CMK (cell line): Measurements from ENCODE around the gene CTSF.
"Not testable (repeated sequence)": the region's sequence is repeated elsewhere in the genome, so short reads cannot be mapped to it uniquely, and the experiment has no call there.

Experiments
- DNase-seq: peaks from one replicate; pipeline ENCODE4 v3.0.0-alpha.2; 2010; ENCODE audit warnings: low read depth

Gene CTSF

GRCh38 chr11:66559142-66559865 lies 9.1 kb downstream of the CTSF start:
- DNase-seq, result no peak

GRCh38 chr11:66557733-66558326 lies 10.6 kb downstream of the CTSF start:
- no peak for DNase-seq

- no peak for DNase-seq
Measured at GRCh38 chr11:66556086-66556485, 12.3 kb downstream of the CTSF start.

- no peak for DNase-seq
Measured at GRCh38 chr11:66555416-66555815, 13.0 kb downstream of the CTSF start.

DNA sequence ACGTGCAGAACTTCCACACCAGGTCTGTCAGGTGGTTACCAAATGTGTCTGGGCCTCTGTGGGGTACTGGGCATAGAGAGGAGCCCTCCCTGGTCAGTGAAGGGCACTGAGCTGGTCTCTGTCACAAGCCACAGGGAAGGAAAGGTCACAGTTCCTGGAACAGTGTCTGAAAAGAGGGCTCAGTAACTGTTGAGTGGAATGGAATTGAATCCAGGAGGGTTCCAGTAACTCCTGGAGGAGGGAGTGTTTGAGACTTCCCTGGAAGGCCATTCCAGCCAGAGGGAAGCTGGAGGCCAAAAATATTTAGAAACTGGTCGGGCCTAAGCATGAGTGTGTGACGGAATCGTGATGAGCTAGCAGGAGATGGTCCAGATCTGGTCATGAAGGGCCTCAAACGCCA lies 13.8 kb downstream of the CTSF start:
- DNase-seq, result no peak

DNA sequence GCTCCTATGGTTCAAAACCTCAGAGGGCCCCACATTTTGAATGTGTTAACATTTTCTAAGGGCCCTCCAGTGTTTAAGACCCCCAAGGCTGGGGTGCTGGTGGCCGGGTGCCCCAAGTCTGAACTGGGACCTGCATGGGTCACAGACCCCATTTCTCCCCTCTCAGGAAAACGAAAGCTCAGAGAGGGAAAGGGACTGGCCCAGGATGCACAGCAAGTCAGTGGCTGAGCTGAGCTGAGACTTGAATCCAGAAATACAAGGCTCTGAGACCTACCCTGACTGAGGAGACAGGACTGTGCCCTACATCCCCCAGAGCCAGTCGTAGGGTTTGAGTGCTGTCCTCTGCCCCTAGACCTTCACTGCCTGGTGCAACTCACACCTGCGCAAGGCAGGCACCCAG lies 17.5 kb downstream of the CTSF start:
- no peak for DNase-seq

- no peak for DNase-seq
Measured at GRCh38 chr11:66549696-66550095, 18.7 kb downstream of the CTSF start.

DNA sequence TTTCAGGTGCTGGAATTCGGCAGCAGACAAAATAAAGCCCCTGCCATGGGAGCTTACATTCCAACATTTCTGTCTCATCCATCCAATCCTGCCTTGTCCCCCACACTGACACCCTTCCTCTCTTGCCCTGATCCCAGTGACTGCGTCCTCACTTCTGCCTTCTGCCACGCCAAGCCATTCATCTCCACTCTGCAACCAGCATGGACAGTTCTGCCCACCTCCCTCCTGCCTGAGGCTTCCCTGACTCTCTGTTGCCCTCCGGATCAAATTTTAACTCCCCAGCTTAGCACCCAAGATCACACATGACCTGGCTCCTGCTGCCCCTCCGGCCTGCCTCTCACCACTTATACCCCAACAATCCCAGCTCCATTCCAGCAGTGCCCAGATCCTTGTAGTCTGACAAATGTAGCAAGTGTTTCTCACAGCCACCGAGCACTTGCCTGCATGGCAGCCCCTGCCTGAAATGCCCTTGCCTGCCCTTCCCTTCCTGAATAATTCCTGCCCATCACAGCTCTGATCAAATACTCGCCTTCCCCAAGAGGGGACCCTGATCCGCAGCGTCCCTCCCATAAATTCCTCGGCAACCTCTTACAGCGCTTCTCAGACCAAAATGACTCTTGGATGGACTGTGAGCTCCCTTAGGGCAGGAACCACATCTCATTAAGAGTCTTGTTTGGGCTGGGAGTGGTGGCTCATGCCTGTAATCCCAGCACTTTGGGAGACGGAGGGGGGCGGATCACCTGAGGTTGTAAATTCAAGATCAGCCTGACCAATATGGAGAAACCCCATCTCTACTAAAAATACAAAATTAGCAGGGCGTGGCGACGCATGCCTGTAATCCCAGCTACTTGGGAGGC lies 19.4 kb downstream of the CTSF start:
- DNase-seq, result no peak

GRCh38 chr11:66548041-66548440 lies 20.4 kb downstream of the CTSF start:
- no peak for DNase-seq

DNA sequence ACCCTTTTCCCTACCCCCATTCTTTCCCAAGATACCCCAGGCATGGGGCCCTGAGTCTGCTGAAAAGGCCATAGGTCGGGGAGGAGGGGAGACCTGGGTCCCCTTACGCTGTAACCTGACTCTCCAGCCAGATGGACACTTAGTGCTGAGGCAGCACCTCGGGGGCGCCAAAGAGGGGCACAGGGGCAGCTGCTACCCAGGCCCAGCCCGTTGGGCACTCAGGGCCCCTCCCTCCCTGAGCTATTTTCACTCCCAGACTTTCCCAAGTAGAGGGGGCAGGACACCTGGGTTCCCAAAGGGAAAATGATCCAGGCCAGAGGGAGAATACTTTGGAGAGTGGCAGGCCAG lies 20.8 kb downstream of the CTSF start:
- no peak for DNase-seq

DNA sequence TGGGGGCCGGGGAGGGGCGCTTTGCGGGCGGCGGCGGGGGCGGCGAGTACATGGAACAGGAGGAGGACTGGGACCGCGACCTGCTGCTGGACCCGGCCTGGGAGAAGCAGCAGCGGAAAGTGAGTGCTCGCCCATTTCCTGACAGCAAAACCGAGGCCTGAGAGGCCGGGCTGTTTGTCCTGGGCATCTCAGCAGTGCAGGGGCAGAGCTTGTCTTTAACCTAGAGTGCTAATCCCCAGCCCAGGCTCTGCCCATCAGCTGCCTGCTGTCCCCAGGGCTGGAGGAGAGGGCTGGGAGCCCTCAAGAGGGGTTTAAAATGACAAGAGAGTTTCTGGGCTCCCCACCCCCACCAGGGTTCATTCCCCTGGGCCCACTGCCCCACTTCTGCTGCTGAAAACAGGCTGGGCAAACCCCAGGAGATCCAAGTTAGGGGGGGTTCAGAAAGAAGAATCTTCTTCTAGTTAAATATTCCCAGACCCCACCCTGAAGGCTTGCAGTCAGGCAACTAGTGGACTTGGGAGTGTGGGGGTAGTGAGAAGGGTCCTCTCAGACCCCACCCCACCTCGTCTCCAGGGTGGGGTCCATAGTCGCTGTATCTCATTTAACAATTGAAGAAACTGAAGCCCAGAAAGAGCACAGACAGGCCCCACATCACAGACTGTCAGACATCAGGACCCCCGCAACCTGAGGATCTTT lies 21.3 kb downstream of the CTSF start:
- DNase-seq, result no peak

DNA sequence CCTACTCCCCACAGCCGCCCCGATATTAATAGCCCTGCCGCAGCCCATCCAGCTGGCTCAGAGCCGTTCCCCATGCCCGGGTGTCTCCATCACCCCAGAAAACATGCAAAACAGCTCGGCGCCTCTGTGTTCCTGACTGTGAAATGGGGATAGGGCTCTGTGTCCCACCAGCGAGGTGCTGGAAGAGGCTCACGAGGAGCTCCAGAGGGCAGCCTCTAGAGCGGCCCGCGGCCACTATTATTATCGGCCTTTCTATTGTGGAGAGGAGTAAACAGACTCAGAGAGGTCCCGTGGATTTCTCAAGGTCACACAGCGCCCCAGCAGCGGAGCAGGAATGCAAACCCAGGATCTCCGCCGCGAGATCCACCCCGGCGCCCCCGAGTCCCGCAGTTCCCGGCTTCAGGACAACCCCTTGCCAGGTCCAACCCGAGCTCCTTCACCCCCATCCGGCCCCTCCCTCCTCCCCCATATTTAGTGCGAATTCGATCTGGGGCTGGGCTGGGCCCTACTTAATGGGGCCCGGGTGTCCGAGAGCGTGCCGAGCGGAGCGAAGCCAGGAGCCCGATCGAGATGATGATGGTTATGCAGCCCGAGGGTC lies 21.9 kb downstream of the CTSF start, which contains the start of gene ACTN3:
Gene ACTN3 (plus strand): TSS at position 536 of the 598 bp plus-strand sequence. CDS start 35 bp downstream, at position 571.
- no peak for DNase-seq

DNA sequence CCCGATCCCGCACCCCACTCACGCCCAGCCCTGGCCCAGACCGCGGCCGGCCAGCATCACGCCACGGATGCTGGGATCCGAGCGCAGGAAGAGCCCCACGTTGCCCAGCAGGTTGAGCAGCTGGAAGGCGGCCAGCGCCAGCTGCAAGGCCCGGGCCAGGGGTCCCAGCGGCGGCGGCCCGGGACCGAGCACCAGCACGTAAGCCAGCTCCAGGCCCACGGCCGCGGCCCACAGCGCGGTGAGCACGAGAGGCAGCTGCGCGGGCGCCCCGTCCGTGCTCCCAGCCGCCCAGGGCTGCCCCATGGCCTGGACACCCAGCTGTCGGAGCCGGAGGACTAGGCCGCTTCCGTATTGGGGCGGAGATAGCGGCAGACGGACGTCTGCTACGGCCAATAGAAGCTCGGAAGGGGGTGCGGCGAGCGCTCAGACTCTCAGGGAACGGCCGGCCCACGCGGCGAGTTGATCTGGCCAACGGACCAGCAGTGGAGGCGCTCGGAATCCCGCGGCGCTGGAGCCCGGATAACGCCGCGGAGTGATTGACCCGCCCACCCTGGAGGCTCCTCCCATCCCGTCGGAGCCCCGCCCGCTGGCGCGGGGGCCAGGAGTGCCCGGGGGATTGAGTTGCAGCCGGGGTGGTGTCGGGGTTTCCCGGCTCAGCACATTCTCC lies 22.6 kb downstream of the CTSF start, which contains the start of gene ZDHHC24:
Gene ZDHHC24 (minus strand): TSS at position 348 of the 667 bp plus-strand sequence. CDS start 45 bp downstream, at position 303.
- DNase-seq, result peak; percentile 94

GRCh38 chr11:66544952-66545351 lies 23.5 kb downstream of the CTSF start:
- DNase-seq, result not testable (repeated sequence)

GRCh38 chr11:66543263-66544107 lies 24.9 kb downstream of the CTSF start:
- DNase-seq, result no peak

- no peak for DNase-seq
Measured at GRCh38 chr11:66542362-66542761, 26.0 kb downstream of the CTSF start.

DNA sequence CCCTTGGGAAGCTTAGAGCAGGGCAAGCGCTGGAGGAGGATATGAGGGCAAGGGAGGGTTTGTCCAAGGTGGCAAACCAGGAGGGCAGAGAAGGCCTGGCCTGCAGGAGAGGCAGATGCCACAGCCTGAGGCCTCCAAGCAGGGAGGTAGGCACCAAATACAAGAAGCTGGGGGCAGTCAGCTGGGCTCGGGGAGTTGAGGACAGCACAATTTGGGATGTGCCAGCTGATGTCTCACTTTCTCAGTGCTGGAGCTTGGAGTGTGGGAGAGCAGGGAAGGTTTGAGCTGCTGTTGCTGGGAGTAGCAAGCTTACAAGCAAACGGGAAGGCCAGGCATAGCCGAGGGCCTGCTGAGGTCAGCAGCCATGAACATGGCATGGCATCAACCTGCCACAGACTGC lies 26.5 kb downstream of the CTSF start:
- DNase-seq, result no peak

- DNase-seq, result not testable (repeated sequence)
Measured at GRCh38 chr11:66540598-66540997, 27.8 kb downstream of the CTSF start.

GRCh38 chr11:66539870-66540213 lies 28.6 kb downstream of the CTSF start:
- DNase-seq, result no peak

- DNase-seq, result no peak
Measured at GRCh38 chr11:66539170-66539869, 29.1 kb downstream of the CTSF start.
